Mesothelial cell of epicardium (in vitro differentiated cells): ENCODE measurements around the gene P3H3. TPM values are rescaled to one million over a fixed set of nuclear protein-coding genes. Genes with fewer than 3 reads are reported as not detected.

Experiments
- DNase-seq, 2 experiments: peaks; one replicate each; pipeline ENCODE4 v3.0.0; 2021; ENCODE audit warnings: low spot score in 2 of 2; ENCODE audit not compliant: unreplicated experiment in 2 of 2
- H3K27ac Mint-ChIP-seq: 2 replicates; pipeline ENCODE4 v1.8.0; 2021; ENCODE audit warnings: mixed read lengths
- H3K27me3 Mint-ChIP-seq: 2 replicates; pipeline ENCODE4 v1.8.0; 2021; ENCODE audit warnings: low read depth, mixed read lengths
- H3K36me3 Mint-ChIP-seq: 2 replicates; pipeline ENCODE4 v1.8.0; 2021; ENCODE audit warnings: mixed read lengths
- H3K4me1 Mint-ChIP-seq: 2 replicates; pipeline ENCODE4 v1.8.0; 2021; ENCODE audit warnings: mixed read lengths
- H3K4me3 Mint-ChIP-seq: 2 replicates; pipeline ENCODE4 v1.8.0; 2021; ENCODE audit warnings: mild to moderate bottlenecking, moderate library complexity, mixed read lengths
- H3K9me3 Mint-ChIP-seq: 2 replicates; pipeline ENCODE4 v1.8.0; 2021; ENCODE audit warnings: mixed read lengths
- total RNA-seq: library from RNA; stranded (reverse); gene quantifications from 3 replicates; pipeline ENCODE4 v1.2.1, GENCODE V29; 2021
- TF ChIP-seq, protein P1 (sequence below): fragments of 200-600 bp; sonication (generic); IDR thresholded peaks from one replicate; pipeline ENCODE4 v1.5.0; 2021; ENCODE audit warnings: antibody characterized with exemption; ENCODE audit not compliant: unreplicated experiment

P3H3 gene
- total RNA-seq, 1 donor from 2014 or later: 83.8 TPM

DNA sequence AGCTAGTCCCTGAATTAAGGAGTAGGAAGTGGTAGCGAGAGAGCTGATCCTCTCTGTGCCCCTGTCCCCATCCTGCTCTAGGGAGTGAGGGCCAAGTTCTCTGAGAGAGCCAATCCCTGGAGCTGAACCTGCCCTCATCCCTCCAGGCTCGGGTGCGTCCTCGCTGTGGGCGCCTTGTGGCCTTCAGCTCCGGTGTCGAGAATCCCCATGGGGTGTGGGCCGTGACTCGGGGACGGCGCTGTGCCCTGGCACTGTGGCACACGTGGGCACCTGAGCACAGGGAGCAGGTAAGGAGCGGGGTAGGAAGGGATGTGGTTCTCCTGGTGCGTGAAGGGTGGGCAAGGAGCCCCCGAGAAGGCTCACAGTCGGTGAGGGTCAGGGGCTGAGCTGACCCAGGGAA is 10.6 kb downstream of the P3H3 start:
- peaks cover 21% of the 10 kb centered on the region for H3K36me3 Mint-ChIP-seq
- H3K27ac Mint-ChIP-seq: no peak overlapping the region
- DNase-seq: no peak
- no peak overlapping the region for H3K4me3 Mint-ChIP-seq
- H3K27me3 Mint-ChIP-seq: no peaks in the 10 kb centered on the region
- peaks cover 4% of the 10 kb centered on the region for H3K4me1 Mint-ChIP-seq
- no peaks in the 10 kb centered on the region for H3K9me3 Mint-ChIP-seq
- TF ChIP-seq, protein P1, sequence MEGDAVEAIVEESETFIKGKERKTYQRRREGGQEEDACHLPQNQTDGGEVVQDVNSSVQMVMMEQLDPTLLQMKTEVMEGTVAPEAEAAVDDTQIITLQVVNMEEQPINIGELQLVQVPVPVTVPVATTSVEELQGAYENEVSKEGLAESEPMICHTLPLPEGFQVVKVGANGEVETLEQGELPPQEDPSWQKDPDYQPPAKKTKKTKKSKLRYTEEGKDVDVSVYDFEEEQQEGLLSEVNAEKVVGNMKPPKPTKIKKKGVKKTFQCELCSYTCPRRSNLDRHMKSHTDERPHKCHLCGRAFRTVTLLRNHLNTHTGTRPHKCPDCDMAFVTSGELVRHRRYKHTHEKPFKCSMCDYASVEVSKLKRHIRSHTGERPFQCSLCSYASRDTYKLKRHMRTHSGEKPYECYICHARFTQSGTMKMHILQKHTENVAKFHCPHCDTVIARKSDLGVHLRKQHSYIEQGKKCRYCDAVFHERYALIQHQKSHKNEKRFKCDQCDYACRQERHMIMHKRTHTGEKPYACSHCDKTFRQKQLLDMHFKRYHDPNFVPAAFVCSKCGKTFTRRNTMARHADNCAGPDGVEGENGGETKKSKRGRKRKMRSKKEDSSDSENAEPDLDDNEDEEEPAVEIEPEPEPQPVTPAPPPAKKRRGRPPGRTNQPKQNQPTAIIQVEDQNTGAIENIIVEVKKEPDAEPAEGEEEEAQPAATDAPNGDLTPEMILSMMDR: no peak

DNA sequence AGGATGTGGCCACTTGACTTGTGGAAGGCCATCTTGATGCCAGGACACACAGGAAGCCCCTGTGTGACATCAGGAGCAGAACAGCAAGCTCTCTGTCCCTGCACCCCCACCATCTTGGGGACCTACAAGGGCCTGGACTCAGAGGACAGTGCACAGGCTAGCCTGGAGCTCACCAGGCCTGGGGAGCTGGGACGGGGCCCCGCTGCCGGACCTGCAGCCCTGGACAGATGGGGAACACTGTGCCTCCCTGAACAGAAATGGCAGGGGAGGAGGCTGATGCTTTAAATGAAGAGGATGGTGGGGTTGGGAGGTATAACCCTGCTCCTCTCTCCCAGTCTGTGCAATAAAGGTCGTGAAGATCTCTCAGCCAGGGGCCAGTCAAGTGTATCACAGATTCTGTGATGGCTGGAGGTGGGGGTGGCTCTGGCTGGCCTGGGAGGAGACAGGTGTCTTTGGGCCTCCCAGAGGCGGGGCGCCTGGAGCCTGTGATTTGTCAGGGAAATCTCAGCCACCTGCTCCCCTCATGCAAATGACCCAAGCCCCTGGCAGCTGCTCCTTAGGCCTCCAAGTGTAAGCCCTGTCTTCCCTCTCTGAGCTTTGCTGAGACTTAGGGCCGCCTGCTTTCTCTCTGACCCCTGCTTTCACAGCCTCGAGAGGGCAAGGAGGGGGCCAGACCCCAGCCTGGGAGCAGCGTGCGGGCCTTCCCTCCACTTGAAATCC is 11.4 kb downstream of the P3H3 start:
- Mint-ChIP-seq H3K27ac (no peak overlapping the region), H3K9me3 (no peaks in the 10 kb centered on the region), H3K27me3 (no peaks in the 10 kb centered on the region), H3K4me1 (peaks cover 4% of the 10 kb centered on the region), H3K36me3 (peaks cover 21% of the 10 kb centered on the region), H3K4me3 (no peak overlapping the region)
- DNase-seq: no peak
- TF ChIP-seq, protein P1: no peak

DNA sequence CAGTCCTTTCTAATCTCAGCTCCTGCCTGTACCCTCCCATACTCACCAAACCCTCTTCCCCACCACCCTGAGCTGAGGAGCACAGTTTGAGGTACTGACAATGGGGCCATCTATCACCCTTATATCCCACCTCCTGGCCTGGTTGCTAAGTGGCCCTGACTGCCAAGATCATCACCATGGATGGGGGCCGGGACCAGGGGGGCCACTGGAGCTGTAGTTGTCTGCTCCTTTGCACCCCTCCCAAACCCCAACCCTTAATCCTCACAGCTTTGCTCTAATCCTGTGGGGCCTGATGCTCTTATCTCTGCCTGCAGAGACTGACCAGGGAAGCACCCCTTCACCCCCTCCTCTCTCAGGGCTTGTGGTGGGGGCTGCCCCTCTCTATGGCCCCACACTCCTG is 12.1 kb downstream of the P3H3 start:
- TF ChIP-seq, protein P1: no peak
- no peak for DNase-seq
- Mint-ChIP-seq H3K4me3 (no peak overlapping the region), H3K9me3 (no peaks in the 10 kb centered on the region), H3K27ac (no peak overlapping the region), H3K36me3 (peaks cover 19% of the 10 kb centered on the region), H3K4me1 (peaks cover 4% of the 10 kb centered on the region), H3K27me3 (no peaks in the 10 kb centered on the region)

DNA sequence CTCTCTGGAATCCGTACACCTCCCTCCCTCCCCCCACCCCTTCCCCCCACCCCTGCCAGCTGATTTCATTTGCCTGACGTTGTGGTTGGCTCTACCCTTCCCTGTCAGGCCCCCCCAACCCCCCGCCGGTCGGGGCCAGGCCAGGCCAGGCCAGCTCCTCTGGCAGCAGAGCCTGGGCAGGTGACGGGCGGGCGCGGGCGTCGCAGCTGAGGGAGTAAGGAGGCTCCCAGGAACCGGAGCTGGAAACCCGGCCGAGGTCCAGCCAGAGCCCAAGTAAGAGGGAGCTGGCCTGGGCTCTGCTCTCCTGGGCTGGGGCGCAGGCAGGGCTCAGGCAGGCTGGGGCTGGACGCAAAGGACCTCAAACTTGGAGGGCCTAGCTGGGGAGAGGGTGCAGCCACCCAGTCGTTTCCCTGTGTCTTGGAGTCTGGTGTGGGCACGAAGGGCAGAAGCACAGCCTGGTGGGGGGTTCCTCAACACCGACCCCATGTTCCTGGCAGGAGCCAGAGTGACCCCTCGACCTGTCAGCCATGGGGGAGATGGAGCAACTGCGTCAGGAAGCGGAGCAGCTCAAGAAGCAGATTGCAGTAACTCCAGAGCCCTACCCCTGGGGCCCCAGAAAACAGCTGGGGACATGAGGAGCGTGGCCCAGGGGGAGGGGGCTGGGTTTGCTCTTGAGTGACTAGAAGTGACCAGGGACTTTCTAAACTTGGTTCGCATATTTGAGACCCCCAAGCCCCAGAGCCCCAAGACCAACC is 12.7 kb downstream of the P3H3 start, which contains the start of gene GNB3:
TSS of gene GNB3 (plus strand) at position 165 of the 755 bp plus-strand sequence. CDS start at position 528, 363 bp downstream.
- Mint-ChIP-seq H3K4me1 (peaks cover 4% of the 10 kb centered on the region), H3K4me3 (no peak within 1 kb of the TSS), H3K9me3 (no peaks in the 10 kb centered on the region), H3K36me3 (peaks cover 21% of the 10 kb centered on the region), H3K27ac (no peak within 1 kb of the TSS), H3K27me3 (no peaks in the 10 kb centered on the region)
- DNase-seq: no peak
- TF ChIP-seq, protein P1: no peak

DNA sequence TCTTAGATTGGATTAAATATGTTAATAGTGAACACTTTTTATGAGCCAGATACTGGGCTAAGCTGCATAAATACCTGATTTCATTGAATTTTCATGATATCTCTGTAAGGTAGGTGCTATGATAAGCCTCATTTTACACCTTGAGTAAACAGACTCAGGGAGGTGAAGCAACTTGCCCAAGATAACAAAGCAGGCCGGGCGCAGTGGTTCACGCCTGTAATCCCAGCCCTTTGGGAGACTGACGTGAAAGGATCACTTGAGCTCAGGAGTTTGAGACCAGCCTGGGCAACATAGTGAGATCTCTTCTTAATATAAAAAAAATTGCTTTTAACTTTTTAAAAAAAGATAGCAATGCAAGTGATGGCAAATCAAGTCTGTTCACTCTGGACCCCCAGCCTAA is 13.9 kb downstream of the P3H3 start:
- TF ChIP-seq, protein P1: no peak
- H3K27ac Mint-ChIP-seq: no peak overlapping the region
- no peak for DNase-seq
- H3K27me3 Mint-ChIP-seq: no peaks in the 10 kb centered on the region
- H3K9me3 Mint-ChIP-seq: no peaks in the 10 kb centered on the region
- H3K4me3 Mint-ChIP-seq: no peak overlapping the region
- peaks cover 26% of the 10 kb centered on the region for H3K36me3 Mint-ChIP-seq
- H3K4me1 Mint-ChIP-seq: peaks cover 4% of the 10 kb centered on the region
